ENCODE data around the gene S100B. TPM values are rescaled to one million over a fixed set of nuclear protein-coding genes. Genes with fewer than 3 reads are reported as not detected.
A peak's percentile ranks its signal among the peaks of the same experiment; 100 is the strongest.

The S100B gene
- total and polyA plus RNA-seq, 8 donors: 1.4 to 3.5 (median 2.0) TPM

GRCh38 chr21:46598581-46599572 lies 6.0 kb downstream of the S100B start:
- H3K27ac ChIP-seq: no peak overlapping the region
- TF ChIP-seq CTCF (IDR thresholded peaks at IDR 0.05): no peak
- intact Hi-C loops (cut with DNase I): no loop called here
- peaks cover 0 to 12% of the 10 kb centered on the region in 2 donors for H3K9me3 ChIP-seq
- no peaks in the 10 kb centered on the region for H3K27me3 ChIP-seq
- H3K4me3 ChIP-seq: no peak overlapping the region
- peak in 2 of 4 donors; percentile 33 to 50 for DNase-seq
- peak; percentile 54 for ATAC-seq
- peaks cover 0 to 7% of the 10 kb centered on the region in 2 donors for H3K4me1 ChIP-seq
- H3K36me3 ChIP-seq: no peaks in the 10 kb centered on the region

DNA sequence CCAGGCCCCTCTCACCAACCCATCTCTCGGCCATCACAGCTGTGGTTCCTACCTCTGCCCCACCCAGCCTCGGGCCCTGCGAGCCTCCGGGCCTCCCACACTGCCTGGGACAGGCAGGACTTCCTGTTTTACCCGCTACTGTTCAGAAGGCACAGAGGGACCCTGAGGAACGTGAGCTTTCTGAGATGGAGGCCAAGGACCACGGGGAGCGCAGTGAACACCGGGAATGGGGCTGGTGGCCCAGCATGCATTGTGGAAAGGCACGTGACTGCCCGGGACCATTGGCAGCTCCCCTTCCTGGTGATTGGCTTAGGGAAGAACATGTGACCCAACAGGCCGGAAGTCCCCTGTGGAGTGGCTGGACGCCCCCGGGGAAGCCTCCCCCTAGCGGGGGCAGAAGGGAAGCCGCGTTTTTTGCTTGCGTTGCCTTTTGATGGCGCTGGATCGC lies 7.0 kb downstream of the S100B start:
- no peaks in the 10 kb centered on the region for H3K36me3 ChIP-seq
- H3K4me1 ChIP-seq: peaks cover 0 to 7% of the 10 kb centered on the region in 2 donors
- DNase-seq (no peak), ATAC-seq (no peak)
- no peak for TF ChIP-seq CTCF (IDR thresholded peaks at IDR 0.05)
- H3K27me3 ChIP-seq: no peaks in the 10 kb centered on the region
- intact Hi-C loops (cut with DNase I): no loop called here
- peaks cover 0 to 22% of the 10 kb centered on the region in 2 donors for H3K9me3 ChIP-seq
- H3K4me3 ChIP-seq: no peak overlapping the region
- H3K27ac ChIP-seq: no peak overlapping the region

GRCh38 chr21:46597031-46597430 lies 7.9 kb downstream of the S100B start:
- no peak for ATAC-seq

DNA sequence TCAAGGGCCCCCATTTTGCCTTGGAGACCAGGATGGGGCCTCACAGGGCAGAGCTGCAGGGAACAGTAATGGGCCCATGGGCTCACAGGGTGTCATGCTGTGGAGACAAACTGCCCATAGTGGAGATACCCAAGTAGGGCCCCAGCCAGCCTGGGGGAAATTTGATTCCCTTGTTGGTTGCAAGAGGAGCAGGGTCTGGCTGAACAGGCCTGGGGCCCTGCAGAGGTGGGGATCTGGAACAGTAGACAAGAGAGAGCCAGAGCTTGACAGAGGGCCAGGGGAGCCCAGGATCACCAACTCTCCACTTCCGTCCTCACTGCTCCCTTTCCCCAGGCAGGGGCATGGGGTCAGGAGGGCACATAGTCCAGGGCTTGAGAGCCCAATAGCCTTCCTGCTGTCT lies 8.7 kb downstream of the S100B start:
- Histone ChIP-seq H3K27me3 (no peaks in the 10 kb centered on the region), H3K4me3 (no peak overlapping the region), H3K9me3 (peaks cover 0 to 36% of the 10 kb centered on the region in 2 donors), H3K36me3 (no peaks in the 10 kb centered on the region), H3K4me1 (peaks cover 0 to 7% of the 10 kb centered on the region in 2 donors), H3K27ac (no peak overlapping the region)
- DNase-seq (no peak), ATAC-seq (no peak)
- no peak for TF ChIP-seq CTCF (IDR thresholded peaks at IDR 0.05)
- intact Hi-C loops (cut with DNase I): no loop called here

More at GRCh38 chr21:46597031-46597430, 7.9 kb downstream of the S100B start:
- intact Hi-C loops (cut with DNase I): no loop called here
- DNase-seq: no peak
- H3K27me3 ChIP-seq: no peaks in the 10 kb centered on the region
- no peak overlapping the region for H3K4me3 ChIP-seq
- no peaks in the 10 kb centered on the region for H3K36me3 ChIP-seq
- peaks cover 0 to 30% of the 10 kb centered on the region in 2 donors for H3K9me3 ChIP-seq
- peaks cover 0 to 7% of the 10 kb centered on the region in 2 donors for H3K4me1 ChIP-seq
- TF ChIP-seq CTCF (IDR thresholded peaks at IDR 0.05): no peak
- H3K27ac ChIP-seq: no peak overlapping the region

GRCh38 chr21:46594276-46594675 lies 10.6 kb downstream of the S100B start:
- Histone ChIP-seq H3K36me3 (no peaks in the 10 kb centered on the region), H3K27ac (no peak overlapping the region), H3K4me3 (no peak overlapping the region), H3K27me3 (no peaks in the 10 kb centered on the region), H3K4me1 (peaks cover 0 to 7% of the 10 kb centered on the region in 2 donors), H3K9me3 (peaks cover 0 to 55% of the 10 kb centered on the region in 2 donors)
- DNase-seq (no peak), ATAC-seq (no peak)
- no peak for TF ChIP-seq CTCF (IDR thresholded peaks at IDR 0.05)
- intact Hi-C loops (cut with DNase I): no loop called here

All from left lung (tissue), 10 donors.